H9 (cell line): ENCODE data around the gene FAM193A. TPM values are rescaled to one million over a fixed set of nuclear protein-coding genes. Genes with fewer than 3 reads are reported as not detected.

ENCODE experiments used
- DNase-seq: peaks from one replicate; pipeline ENCODE4 v3.0.0-alpha.2; 2017
- H2AFZ ChIP-seq: one replicate; pipeline ENCODE4 v1.6.1; 2013; ENCODE audit warnings: mild to moderate bottlenecking, low read length, control low read depth, moderate library complexity
- H2AK5ac ChIP-seq: 2 replicates; pipeline ENCODE4 v1.6.1; 2013; ENCODE audit warnings: low read length, control low read depth, mixed read lengths; ENCODE audit not compliant: insufficient read length
- H2BK120ac ChIP-seq: one replicate; pipeline ENCODE4 v1.6.1; 2013; ENCODE audit warnings: low read depth, mild to moderate bottlenecking, low read length, control low read depth, inconsistent platforms; ENCODE audit not compliant: poor library complexity, severe bottlenecking
- H2BK12ac ChIP-seq: 2 replicates; pipeline ENCODE4 v1.6.1; 2013; ENCODE audit warnings: low read length, control low read depth, mixed read lengths, low read depth; ENCODE audit not compliant: insufficient read length
- H2BK15ac ChIP-seq: 2 replicates; pipeline ENCODE4 v1.6.1; 2013; ENCODE audit warnings: low read depth, low read length, control low read depth
- H2BK20ac ChIP-seq: one replicate; pipeline ENCODE4 v1.6.1; 2013; ENCODE audit warnings: low read depth, mild to moderate bottlenecking, low read length, control low read depth, inconsistent platforms; ENCODE audit not compliant: poor library complexity, severe bottlenecking
- H2BK5ac ChIP-seq: 2 replicates; pipeline ENCODE4 v1.6.1; 2013; ENCODE audit warnings: low read length, control low read depth, mixed read lengths; ENCODE audit not compliant: insufficient read length
- H3K14ac ChIP-seq: 2 replicates; pipeline ENCODE4 v1.6.1; 2013; ENCODE audit warnings: low read length, control low read depth; ENCODE audit not compliant: insufficient read depth
- H3K18ac ChIP-seq: 2 replicates; pipeline ENCODE4 v1.6.1; 2013; ENCODE audit warnings: low read depth, mild to moderate bottlenecking, mixed read lengths, low read length, control low read depth; ENCODE audit not compliant: insufficient read length
- H3K23ac ChIP-seq: 2 replicates; pipeline ENCODE4 v1.6.1; 2013; ENCODE audit warnings: low read length, control low read depth, mixed read lengths, low read depth; ENCODE audit not compliant: insufficient read length
- H3K23me2 ChIP-seq: 2 replicates; pipeline ENCODE4 v1.6.1; 2013; ENCODE audit warnings: low read depth, mild to moderate bottlenecking, mixed read lengths, low read length, control low read depth; ENCODE audit not compliant: insufficient read length, poor library complexity, severe bottlenecking
- H3K27ac ChIP-seq: 2 replicates; pipeline ENCODE4 v1.5.1; 2013; ENCODE audit warnings: low read length, control low read depth, mixed read lengths, low read depth; ENCODE audit not compliant: insufficient read length
- H3K27me3 ChIP-seq: 2 replicates; pipeline ENCODE4 v1.6.1; 2013; ENCODE audit warnings: low read length, control low read depth, inconsistent platforms; ENCODE audit not compliant: insufficient read depth
- H3K4ac ChIP-seq: 2 replicates; pipeline ENCODE4 v1.6.1; 2013; ENCODE audit warnings: low read depth, mild to moderate bottlenecking, control low read depth, inconsistent platforms, low read length, moderate library complexity
- H3K4me1 ChIP-seq: 2 replicates; pipeline ENCODE4 v1.6.1; 2013; ENCODE audit warnings: low read length, control low read depth, inconsistent platforms; ENCODE audit not compliant: insufficient read depth
- H3K4me2 ChIP-seq: 2 replicates; pipeline ENCODE4 v1.6.1; 2013; ENCODE audit warnings: low read length, control low read depth, mixed read lengths; ENCODE audit not compliant: insufficient read length, insufficient read depth
- H3K56ac ChIP-seq: 2 replicates; pipeline ENCODE4 v1.6.1; 2013; ENCODE audit warnings: low read depth, mild to moderate bottlenecking, mixed read lengths, low read length, control low read depth; ENCODE audit not compliant: insufficient read length
- H3K79me1 ChIP-seq: 2 replicates; pipeline ENCODE4 v1.6.1; 2013; ENCODE audit warnings: low read depth, mild to moderate bottlenecking, moderate library complexity, low read length, control low read depth, inconsistent platforms; ENCODE audit not compliant: insufficient read depth, poor library complexity, severe bottlenecking
- H3K79me2 ChIP-seq: 2 replicates; pipeline ENCODE4 v1.6.1; 2013; ENCODE audit warnings: low read length, control low read depth, inconsistent platforms; ENCODE audit not compliant: insufficient read depth
- H3K9ac ChIP-seq: 2 replicates; pipeline ENCODE4 v1.6.1; 2013; ENCODE audit warnings: low read length, control low read depth, mixed read lengths; ENCODE audit not compliant: insufficient read length; ENCODE audit errors: extremely low read depth
- H3K9me3 ChIP-seq: one replicate; pipeline ENCODE4 v1.6.1; 2013; ENCODE audit warnings: low read depth, low read length, inconsistent platforms; ENCODE audit not compliant: control insufficient read depth
- H3T11ph ChIP-seq: one replicate; pipeline ENCODE4 v1.6.1; 2013; ENCODE audit warnings: mild to moderate bottlenecking, low read length, control low read depth, inconsistent platforms
- H4K20me1 ChIP-seq: one replicate; pipeline ENCODE4 v1.6.1; 2013; ENCODE audit not compliant: control insufficient read depth, insufficient read length, insufficient read depth
- H4K5ac ChIP-seq: 2 replicates; pipeline ENCODE4 v1.6.1; 2013; ENCODE audit warnings: low read depth, mild to moderate bottlenecking, mixed read lengths, low read length, control low read depth; ENCODE audit not compliant: insufficient read length
- H4K8ac ChIP-seq: replicated peaks from 2 replicates; pipeline ENCODE4 v1.6.1; 2013; ENCODE audit warnings: low read length, control low read depth, mixed read lengths, low read depth; ENCODE audit not compliant: insufficient read length
- H4K91ac ChIP-seq: 2 replicates; pipeline ENCODE4 v1.6.1; 2013; ENCODE audit warnings: low read depth, mild to moderate bottlenecking, moderate library complexity, mixed read lengths, low read length, control low read depth; ENCODE audit not compliant: insufficient read length
- H3K27ac Mint-ChIP-seq, 3 experiments: 2 replicates in 2 of 3; 3 replicates in 1 of 3; pipeline ENCODE4 v1.8.0; 2020 to 2021; ENCODE audit warnings: mixed read lengths in 3 of 3, mild to moderate bottlenecking in 1 of 3, moderate library complexity in 1 of 3
- H3K27me3 Mint-ChIP-seq: 2 replicates; pipeline ENCODE4 v1.8.0; 2021; ENCODE audit warnings: low read depth, mild to moderate bottlenecking, moderate library complexity, mixed read lengths
- H3K36me3 Mint-ChIP-seq, 3 experiments: 2 replicates in 2 of 3; 3 replicates in 1 of 3; pipeline ENCODE4 v1.8.0; 2020 to 2021; ENCODE audit warnings: low read depth in 3 of 3, mixed read lengths in 3 of 3; ENCODE audit not compliant: insufficient read depth in 1 of 3
- H3K4me1 Mint-ChIP-seq, 2 experiments: 2 replicates each; pipeline ENCODE4 v1.8.0; 2020; ENCODE audit warnings: mixed read lengths in 2 of 2
- H3K4me3 Mint-ChIP-seq, 2 experiments: 2 replicates in 1 of 2; 3 replicates in 1 of 2; pipeline ENCODE4 v1.8.0; 2020 to 2021; ENCODE audit warnings: mild to moderate bottlenecking in 2 of 2, mixed read lengths in 2 of 2, moderate library complexity in 1 of 2
- H3K9me3 Mint-ChIP-seq, 2 experiments: 2 replicates in 1 of 2; 3 replicates in 1 of 2; pipeline ENCODE4 v1.8.0; 2020; ENCODE audit warnings: mild to moderate bottlenecking in 2 of 2, mixed read lengths in 2 of 2, moderate library complexity in 1 of 2
- CTCF ChIP-seq: fragments of 200-600 bp; sonication (generic); conservative IDR thresholded peaks from 3 replicates; pipeline ENCODE4 v1.8.0; 2021; ENCODE audit warnings: antibody characterized with exemption, mild to moderate bottlenecking
- WGBS: extraction: QIAGEN DNeasy Blood & Tissue Kit; methylation state at CpG from one replicate; pipeline ENCODE4 v1.1.7; 2013; ENCODE audit warnings: missing lambda C conversion rate, low lambda C conversion rate, mixed read lengths; ENCODE audit not compliant: insufficient read length; ENCODE audit errors: extremely low coverage; 5-methylcytosine and 5-hydroxymethylcytosine counted together
- total RNA-seq: library from RNA; stranded (reverse); gene quantifications from 2 replicates; pipeline ENCODE4 v1.2.1, GENCODE V29; 2021

FAM193A gene
- total RNA-seq, 1 experiment from 2014 or later: 36.9 TPM

GRCh38 chr4:2698504-2698903 is 162.1 kb downstream of the FAM193A start:
- Mint-ChIP-seq H3K4me1 (no peaks in the 10 kb centered on the region), H3K27me3 (no peaks in the 10 kb centered on the region), H3K4me3 (no peak overlapping the region), H3K9me3 (no peaks in the 10 kb centered on the region), H3K27ac (0 out of 7 replicates have a peak overlapping the region, but pooled peaks of 1 of the 3 experiments have one; percentile 6), H3K36me3 (peaks cover 48 to 94% (median 91%) of the 10 kb centered on the region in 3 experiments; a peak in 6 of 7 replicates)
- Histone ChIP-seq H2BK5ac (no peak overlapping the region), H3K4ac (no peak overlapping the region), H3K14ac (no peak overlapping the region), H3K79me1 (no peaks in the 10 kb centered on the region), H4K5ac (no peak overlapping the region), H4K91ac (no peak overlapping the region), H2AFZ (no peak overlapping the region), H3K9ac (no peak overlapping the region), H2BK20ac (no peak overlapping the region), H3K27ac (no peak overlapping the region), H2BK15ac (no peak overlapping the region), H4K8ac (no peak overlapping the region), H3K4me2 (no peak overlapping the region), H4K20me1 (no peaks in the 10 kb centered on the region), H3K18ac (no peak overlapping the region), H3K9me3 (no peaks in the 10 kb centered on the region), H2BK12ac (no peak overlapping the region), H2AK5ac (no peak overlapping the region), H3K23me2 (no peaks in the 10 kb centered on the region), H3K56ac (no peak overlapping the region), H3T11ph (no peak overlapping the region), H3K79me2 (no peaks in the 10 kb centered on the region), H3K27me3 (no peaks in the 10 kb centered on the region), H3K4me1 (no peaks in the 10 kb centered on the region), H2BK120ac (no peak overlapping the region), H3K23ac (no peak overlapping the region)
- no CpG with 5 or more reads among the region's 1 CpG for WGBS
- no peak for TF ChIP-seq CTCF
- DNase-seq: no peak
